Vagina (tissue), 2 donors: ENCODE measurements around the gene IL1F10.

Experiments
- CTCF ChIP-seq, 3 experiments: fragments of 450-650 bp in 2 of 3; fragments of 200-600 bp in 1 of 3; sonication (generic) in 1 of 3; IDR thresholded peaks; one replicate each; pipeline ENCODE4 v1.5.1; 2017 to 2019; ENCODE audit warnings: antibody characterized with exemption in 3 of 3, mild to moderate bottlenecking in 2 of 3, moderate library complexity in 2 of 3
- POLR2AphosphoS5 ChIP-seq, 2 donors: sonication (generic); formaldehyde crosslinking; IDR thresholded peaks; one replicate each; pipeline ENCODE4 v1.9.0; 2017; ENCODE audit warnings: antibody characterized with exemption in 2 of 2, mild to moderate bottlenecking in 2 of 2, low read depth in 1 of 2; ENCODE audit not compliant: insufficient read depth in 1 of 2

DNA sequence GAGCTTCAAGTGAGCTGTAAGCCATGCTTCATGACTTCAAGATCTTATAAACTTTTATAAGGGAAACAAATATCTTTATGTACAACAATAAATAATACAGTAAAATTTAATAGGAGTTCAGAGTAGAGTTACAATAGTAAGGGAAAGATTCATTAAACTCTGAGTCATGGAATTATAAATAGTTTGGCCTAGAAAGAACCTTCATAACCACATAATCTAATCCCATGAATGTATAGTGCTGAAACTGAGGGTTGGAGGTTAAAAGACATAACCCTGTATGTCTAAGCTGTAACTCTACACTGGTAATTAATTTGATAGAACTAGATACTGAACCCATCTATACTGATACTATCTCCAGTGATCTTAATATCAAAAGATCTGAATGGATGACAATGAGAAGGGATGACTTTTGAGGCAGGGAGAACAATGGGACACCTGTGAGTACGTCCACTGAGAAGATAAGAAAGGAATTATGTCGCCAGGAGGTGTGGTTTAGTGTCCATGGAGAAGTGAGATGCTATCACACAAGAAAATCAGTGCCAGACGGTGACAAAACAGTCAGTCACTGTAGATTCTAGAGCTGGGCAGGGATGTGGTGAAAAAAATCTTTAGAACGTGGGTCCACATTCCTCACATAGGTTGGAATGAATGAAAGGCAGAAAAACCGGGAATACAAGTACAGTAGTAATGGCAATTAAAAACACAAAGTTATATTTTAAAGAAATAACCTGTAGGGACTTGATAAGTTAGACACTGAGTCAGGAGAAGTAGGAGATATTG is 1.1 kb downstream of the IL1F10 start:
- TF ChIP-seq CTCF (IDR thresholded peaks at IDR 0.05) (no peak), POLR2AphosphoS5 (IDR thresholded peaks at IDR 0.05; ENCODE audit: insufficient read depth in 1 of 2, low read depth in 1 of 2) (no peak)
